ENCODE measurements around the gene PATJ.

- TF ChIP-seq CEBPB (IDR thresholded peaks at IDR 0.05; ENCODE audit: low read depth): no peak
- TF ChIP-seq JUND (IDR thresholded peaks at IDR 0.05): no peak
- TF ChIP-seq CTCF (IDR thresholded peaks at IDR 0.05 in 2 of 3, conservative IDR thresholded peaks at IDR 0.05 in 1 of 3; ENCODE audit: borderline replicate concordance in 1 of 3, insufficient read depth in 1 of 3, low read depth in 2 of 3, low read length in 2 of 3): no peak
Observed at GRCh38 chr1:61784726-61785125, 42.4 kb downstream of the PATJ start.
